Thoracic aorta (tissue), 2 donors: ENCODE results near the gene SLIT3. TPM values are rescaled to one million over a fixed set of nuclear protein-coding genes. Genes with fewer than 3 reads are reported as not detected.
"Not testable (repeated sequence)": the region's sequence is repeated elsewhere in the genome, so short reads cannot be mapped to it uniquely, and the experiment has no call there.

Source experiments
- ATAC-seq: fragments of 150-250 bp; one replicate; pipeline ENCODE4 v1.8.0; 2017; ENCODE audit warnings: low read depth; ENCODE audit not compliant: insufficient number of reproducible peaks, low FRiP score
- DNase-seq: peaks from one replicate; pipeline ENCODE4 v3.0.0-alpha.2; 2020; ENCODE audit warnings: low spot score
- H3K27ac ChIP-seq, 2 donors: fragments of 200-600 bp; sonication (generic); 1 replicate in 1 of 2; 2 replicates in 1 of 2; pipeline ENCODE4 v1.5.1; 2016; ENCODE audit warnings: mild to moderate bottlenecking in 2 of 2, moderate library complexity in 2 of 2
- H3K27me3 ChIP-seq: fragments of 200-600 bp; sonication (generic); replicated peaks from 2 replicates; pipeline ENCODE4 v1.6.0; 2016; ENCODE audit warnings: mild to moderate bottlenecking; ENCODE audit not compliant: insufficient read depth
- H3K36me3 ChIP-seq: fragments of 200-600 bp; sonication (generic); one replicate; pipeline ENCODE4 v1.5.1; 2016
- H3K4me1 ChIP-seq, 2 donors: fragments of 200-600 bp; sonication (generic); 1 replicate in 1 of 2; 2 replicates in 1 of 2; pipeline versions ENCODE4 v1.5.1 to v1.6.0; 2016; ENCODE audit warnings: low read depth in 2 of 2, mild to moderate bottlenecking in 1 of 2; ENCODE audit not compliant: control insufficient read depth in 1 of 2
- H3K4me3 ChIP-seq: fragments of 200-600 bp; sonication (generic); 2 replicates; pipeline ENCODE4 v1.5.1; 2016; ENCODE audit warnings: mild to moderate bottlenecking
- H3K9me3 ChIP-seq: fragments of 200-600 bp; sonication (generic); 2 replicates; pipeline ENCODE4 v1.5.1; 2016
- CTCF ChIP-seq: fragments of 200-600 bp; sonication (generic); IDR thresholded peaks from one replicate; pipeline ENCODE4 v1.5.1; 2019; ENCODE audit warnings: antibody characterized with exemption
- total RNA-seq, 2 donors: library from RNA; depleted of rRNA; stranded (reverse); fragments of >200 nt; gene quantifications; one replicate each; pipeline versions ENCODE4 v1.1.0 to v1.2.3, GENCODE V29; 2016

Gene SLIT3
- total RNA-seq, 2 donors from 2014 or later: 80.1 to 86.9 TPM

- peaks cover 5% of the 10 kb centered on the region for H3K36me3 ChIP-seq
- TF ChIP-seq CTCF: no peak
- no peak overlapping the region for H3K27ac ChIP-seq
- H3K4me3 ChIP-seq: no peak overlapping the region
- no peaks in the 10 kb centered on the region for H3K9me3 ChIP-seq
- DNase-seq (no peak), ATAC-seq (no peak)
- no peaks in the 10 kb centered on the region for H3K4me1 ChIP-seq
- no peaks in the 10 kb centered on the region for H3K27me3 ChIP-seq
These were observed 553.9 kb downstream of the SLIT3 start for GRCh38 chr5:168746893-168747640.

GRCh38 chr5:168746126-168746892, 554.6 kb downstream of the SLIT3 start:
- DNase-seq, ATAC-seq, H3K36me3 ChIP-seq, H3K9me3 ChIP-seq, H3K27me3 ChIP-seq, H3K27ac ChIP-seq, H3K4me1 ChIP-seq, H3K4me3 ChIP-seq: not testable (repeated sequence)

- TF ChIP-seq CTCF: no peak
- no peak for DNase-seq
- H3K4me1 ChIP-seq: peaks cover 0 to 13% of the 10 kb centered on the region in 2 donors
- ATAC-seq: no peak
- peaks cover 5% of the 10 kb centered on the region for H3K36me3 ChIP-seq
- H3K27me3 ChIP-seq: no peaks in the 10 kb centered on the region
- H3K27ac ChIP-seq: no peak overlapping the region
- H3K9me3 ChIP-seq: no peaks in the 10 kb centered on the region
- no peak overlapping the region for H3K4me3 ChIP-seq
These were observed 557.3 kb downstream of the SLIT3 start for GRCh38 chr5:168743617-168744016.

GRCh38 chr5:168742311-168742710, 558.6 kb downstream of the SLIT3 start:
- H3K4me3 ChIP-seq, DNase-seq: not testable (repeated sequence)

GRCh38 chr5:168740811-168741213, 560.1 kb downstream of the SLIT3 start:
- H3K27ac ChIP-seq: peak overlapping the region; percentile 69 to 82
- no peak for TF ChIP-seq CTCF
- H3K27me3 ChIP-seq: no peaks in the 10 kb centered on the region
- no peaks in the 10 kb centered on the region for H3K36me3 ChIP-seq
- peak overlapping the region; percentile 59 for H3K4me3 ChIP-seq
- no peaks in the 10 kb centered on the region for H3K9me3 ChIP-seq
- DNase-seq (no peak), ATAC-seq (peak; percentile 66)
- H3K4me1 ChIP-seq: peaks cover 0 to 26% of the 10 kb centered on the region in 2 donors

More at GRCh38 chr5:168742311-168742710, 558.6 kb downstream of the SLIT3 start:
- not testable (repeated sequence) for ATAC-seq, H3K27ac ChIP-seq, H3K27me3 ChIP-seq, H3K9me3 ChIP-seq, H3K36me3 ChIP-seq
- peaks cover 0 to 13% of the 10 kb centered on the region in 2 donors for H3K4me1 ChIP-seq

- DNase-seq: no peak
- Histone ChIP-seq H3K4me3 (peak overlapping the region; percentile 59), H3K4me1 (peaks cover 0 to 31% of the 10 kb centered on the region in 2 donors), H3K27me3 (no peaks in the 10 kb centered on the region), H3K27ac (peak overlapping the region; percentile 69 to 82), H3K9me3 (no peaks in the 10 kb centered on the region), H3K36me3 (no peaks in the 10 kb centered on the region)
- peak; percentile 48 for ATAC-seq
- TF ChIP-seq CTCF: no peak
These were observed 560.7 kb downstream of the SLIT3 start for GRCh38 chr5:168740092-168740800.
